T-cell (primary cell): Measurements from ENCODE around the gene INTS1. TPM values are rescaled to one million over a fixed set of nuclear protein-coding genes. Genes with fewer than 3 reads are reported as not detected.

Source experiments
- ATAC-seq, 4 experiments: fragments of 200-7000 bp in 3 of 4; fragments of 150-1000 bp in 1 of 4; cut with Tn5 transposase; replicated peaks in 1 of 4; 1 replicate in 3 of 4; 2 replicates in 1 of 4; pipeline ENCODE4 v1.10.0; 2021; ENCODE audit warnings: moderate library complexity in 3 of 4, mild to moderate bottlenecking in 2 of 4, moderate number of reproducible peaks in 1 of 4
- CTCF ChIA-PET, 2 donors: fragments of 300-600 bp; sonication (Branson Sonifier 250); formaldehyde crosslinking; loops; one replicate each; lab custom pipeline; 2022; ENCODE audit warnings: antibody characterized with exemption in 2 of 2; lab: Charles Lee
- POLR2A ChIA-PET, 2 donors: fragments of 300-600 bp; sonication (Branson Sonifier 250); formaldehyde crosslinking; loops; one replicate each; lab custom pipeline; 2022; ENCODE audit warnings: antibody characterized with exemption in 2 of 2; lab: Charles Lee
- DNase-seq, 35 experiments: peaks; one replicate each; pipeline versions ENCODE4 v3.0.0 to v3.0.0-alpha.2; 2013 to 2023
- H3K27ac ChIP-seq: one replicate; pipeline ENCODE4 v1.5.1; 2013; ENCODE audit warnings: low read length
- H3K27me3 ChIP-seq, 2 experiments: replicated peaks in 1 of 2; 1 replicate in 1 of 2; 2 replicates in 1 of 2; pipeline versions ENCODE4 v1.6.1 to v1.7.0; 2013; ENCODE audit warnings: low read length in 1 of 2, mixed read lengths in 1 of 2; ENCODE audit not compliant: control insufficient read depth in 2 of 2, insufficient read depth in 2 of 2; ENCODE audit errors: extremely low read depth in 1 of 2
- H3K36me3 ChIP-seq, 2 donors: 1 replicate in 1 of 2; 2 replicates in 1 of 2; pipeline versions ENCODE4 v1.6.1 to v1.7.0; 2013; ENCODE audit warnings: low read length in 1 of 2; ENCODE audit not compliant: control insufficient read depth in 2 of 2, insufficient read depth in 1 of 2; ENCODE audit errors: extremely low read depth in 1 of 2
- H3K4me1 ChIP-seq, 2 experiments: 1 replicate in 1 of 2; 2 replicates in 1 of 2; pipeline versions ENCODE4 v1.6.1 to v1.7.0; 2013; ENCODE audit warnings: low read length in 2 of 2, mixed read lengths in 1 of 2; ENCODE audit not compliant: insufficient read depth in 2 of 2, control insufficient read depth in 1 of 2; ENCODE audit errors: extremely low read depth in 1 of 2
- H3K4me3 ChIP-seq, 2 donors: 1 replicate in 1 of 2; 2 replicates in 1 of 2; pipeline versions ENCODE4 v1.5.1 to v1.7.0; 2013; ENCODE audit warnings: mild to moderate bottlenecking in 2 of 2, low read length in 1 of 2, moderate library complexity in 1 of 2; ENCODE audit not compliant: control insufficient read depth in 1 of 2; ENCODE audit errors: extremely low read depth in 1 of 2
- H3K9me3 ChIP-seq: 2 replicates; pipeline ENCODE4 v1.7.0; 2013
- H3K27ac Mint-ChIP-seq, 2 donors: one replicate each; pipeline ENCODE4 v1.8.0; 2020 to 2021; ENCODE audit warnings: mild to moderate bottlenecking in 2 of 2, mixed read lengths in 2 of 2
- H3K27me3 Mint-ChIP-seq, 2 donors: one replicate each; pipeline ENCODE4 v1.8.0; 2021 to 2022; ENCODE audit warnings: mixed read lengths in 2 of 2
- H3K36me3 Mint-ChIP-seq: one replicate; pipeline ENCODE4 v1.8.0; 2021; ENCODE audit warnings: mixed read lengths
- H3K4me1 Mint-ChIP-seq, 3 donors: one replicate each; pipeline ENCODE4 v1.8.0; 2020 to 2022; ENCODE audit warnings: mixed read lengths in 3 of 3, mild to moderate bottlenecking in 1 of 3
- H3K4me3 Mint-ChIP-seq, 3 donors: one replicate each; pipeline ENCODE4 v1.8.0; 2020 to 2022; ENCODE audit warnings: mild to moderate bottlenecking in 3 of 3, mixed read lengths in 3 of 3, moderate library complexity in 3 of 3
- H3K9me3 Mint-ChIP-seq, 3 donors: one replicate each; pipeline ENCODE4 v1.8.0; 2020 to 2022; ENCODE audit warnings: mixed read lengths in 3 of 3
- WGBS: methylation state at CpG from one replicate; pipeline ENCODE4 v1.1.5; 2013; ENCODE audit warnings: missing lambda C conversion rate; ENCODE audit not compliant: insufficient coverage; 5-methylcytosine and 5-hydroxymethylcytosine counted together
- total RNA-seq, 35 experiments: library from RNA in 6 of 35; stranded (reverse) in 6 of 35; fragments of 120-200 nt in 1 of 35; gene quantifications; one replicate each; pipeline versions ENCODE4 v1.2.1 to v1.2.4 and lab custom pipeline; 2013 to 2026

The INTS1 gene
- total RNA-seq, 5 donors from 2014 or later (not counting 1 experiment from before 2014, with no cell fraction given) = 102 to 147 (median 131) TPM

DNA sequence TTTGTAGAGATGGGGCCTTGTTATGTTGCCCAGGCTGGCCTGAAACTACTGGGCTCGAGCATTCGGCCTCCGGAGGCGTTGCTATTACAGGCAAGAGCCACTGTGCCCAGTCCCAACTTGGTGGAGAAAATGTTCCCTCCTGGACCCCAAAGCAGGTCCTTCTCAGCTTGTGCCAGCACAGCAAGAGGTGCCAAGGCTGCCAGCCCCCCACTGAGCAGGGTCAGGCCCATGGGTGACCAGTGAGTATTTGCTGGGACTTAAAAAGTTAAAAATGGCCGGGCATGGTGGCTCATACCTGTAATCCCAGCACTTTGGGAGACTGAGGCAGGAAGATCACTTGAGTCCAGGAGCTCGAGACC, 30.9 kb upstream of the INTS1 start:
- DNase-seq (no peak), ATAC-seq (no peak)
- WGBS = 89% methylated on average over 3 of the region's 6 CpGs
- no peaks in the 10 kb centered on the region for H3K9me3 Mint-ChIP-seq
- H3K4me3 Mint-ChIP-seq = no peak overlapping the region
- peaks cover 6% of the 10 kb centered on the region for H3K36me3 Mint-ChIP-seq
- Histone ChIP-seq H3K27ac (no peak overlapping the region), H3K27me3 (no peaks in the 10 kb centered on the region), H3K4me1 (peaks cover 11 to 52% of the 10 kb centered on the region in 2 experiments), H3K9me3 (no peaks in the 10 kb centered on the region), H3K4me3 (no peak overlapping the region), H3K36me3 (peaks cover 7 to 24% of the 10 kb centered on the region in 2 donors)
- ChIA-PET CTCF (no interaction called here), POLR2A (interaction anchor here in 1 of 2 donors (0.6 kb wide), 1 partner anchor 9 kb away, joined by 7 read pairs; no protein-coding TSS in a partner anchor)
- H3K27me3 Mint-ChIP-seq = no peaks in the 10 kb centered on the region
- H3K4me1 Mint-ChIP-seq = peaks cover 26 to 39% (median 37%) of the 10 kb centered on the region in 3 donors
- H3K27ac Mint-ChIP-seq = no peak overlapping the region

DNA sequence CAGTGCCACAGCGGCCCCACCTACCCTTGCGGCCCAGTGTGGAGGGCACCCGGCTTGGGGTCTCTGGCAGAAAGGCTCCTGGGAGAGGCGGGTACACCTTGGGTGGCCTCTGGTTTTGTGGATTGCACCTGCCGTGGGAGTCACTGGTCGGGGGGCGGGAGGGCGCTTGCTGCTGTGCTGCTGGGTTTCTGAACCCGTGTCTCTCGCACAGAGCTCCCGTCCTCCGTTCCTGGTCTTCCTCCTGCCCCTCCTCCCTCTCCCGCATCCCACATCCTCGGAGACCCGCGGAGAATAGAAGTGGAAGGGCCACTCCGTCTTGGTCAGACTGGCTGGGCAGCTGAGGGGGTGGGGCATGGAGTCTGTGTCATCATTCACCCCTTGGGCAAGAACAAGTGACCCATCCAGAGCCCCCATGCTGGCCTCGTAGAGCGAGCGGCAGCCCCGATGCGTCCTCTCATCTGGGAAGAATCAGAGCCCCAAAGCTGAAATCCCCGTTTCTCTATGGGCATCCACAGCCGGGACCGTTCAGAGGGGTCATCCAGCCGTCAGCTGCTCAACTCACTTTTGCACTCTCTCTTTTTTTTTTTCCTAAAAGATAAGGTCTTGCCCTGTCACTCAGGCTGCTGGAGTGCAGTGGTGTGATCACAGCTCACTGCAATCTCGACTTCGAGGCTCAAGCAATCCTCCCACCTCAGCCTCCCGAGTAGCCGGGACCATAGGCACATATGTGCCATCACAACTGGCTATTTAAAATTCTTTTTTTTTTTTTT, 30.3 kb upstream of the INTS1 start:
- H3K27me3 ChIP-seq = peaks cover 0 to 1% of the 10 kb centered on the region in 2 experiments
- 88% methylated on average over 19 of the region's 30 CpGs for WGBS
- H3K36me3 Mint-ChIP-seq = peaks cover 6% of the 10 kb centered on the region
- no peak overlapping the region for H3K4me3 ChIP-seq
- ATAC-seq (no peak), DNase-seq (no peak)
- H3K36me3 ChIP-seq = peaks cover 7 to 19% of the 10 kb centered on the region in 2 donors
- H3K27ac Mint-ChIP-seq = peak overlapping the region; percentile 23 to 89
- H3K27me3 Mint-ChIP-seq = no peaks in the 10 kb centered on the region
- no peaks in the 10 kb centered on the region for H3K9me3 Mint-ChIP-seq
- H3K4me3 Mint-ChIP-seq = no peak overlapping the region
- peaks cover 26 to 40% (median 37%) of the 10 kb centered on the region in 3 donors for H3K4me1 Mint-ChIP-seq
- no peak overlapping the region for H3K27ac ChIP-seq
- ChIA-PET CTCF (no interaction called here), POLR2A (interaction anchor here in 1 of 2 donors (0.6 kb wide), 1 partner anchor 9 kb away, joined by 7 read pairs; no protein-coding TSS in a partner anchor)
- no peaks in the 10 kb centered on the region for H3K9me3 ChIP-seq
- peaks cover 11 to 58% of the 10 kb centered on the region in 2 experiments for H3K4me1 ChIP-seq

DNA sequence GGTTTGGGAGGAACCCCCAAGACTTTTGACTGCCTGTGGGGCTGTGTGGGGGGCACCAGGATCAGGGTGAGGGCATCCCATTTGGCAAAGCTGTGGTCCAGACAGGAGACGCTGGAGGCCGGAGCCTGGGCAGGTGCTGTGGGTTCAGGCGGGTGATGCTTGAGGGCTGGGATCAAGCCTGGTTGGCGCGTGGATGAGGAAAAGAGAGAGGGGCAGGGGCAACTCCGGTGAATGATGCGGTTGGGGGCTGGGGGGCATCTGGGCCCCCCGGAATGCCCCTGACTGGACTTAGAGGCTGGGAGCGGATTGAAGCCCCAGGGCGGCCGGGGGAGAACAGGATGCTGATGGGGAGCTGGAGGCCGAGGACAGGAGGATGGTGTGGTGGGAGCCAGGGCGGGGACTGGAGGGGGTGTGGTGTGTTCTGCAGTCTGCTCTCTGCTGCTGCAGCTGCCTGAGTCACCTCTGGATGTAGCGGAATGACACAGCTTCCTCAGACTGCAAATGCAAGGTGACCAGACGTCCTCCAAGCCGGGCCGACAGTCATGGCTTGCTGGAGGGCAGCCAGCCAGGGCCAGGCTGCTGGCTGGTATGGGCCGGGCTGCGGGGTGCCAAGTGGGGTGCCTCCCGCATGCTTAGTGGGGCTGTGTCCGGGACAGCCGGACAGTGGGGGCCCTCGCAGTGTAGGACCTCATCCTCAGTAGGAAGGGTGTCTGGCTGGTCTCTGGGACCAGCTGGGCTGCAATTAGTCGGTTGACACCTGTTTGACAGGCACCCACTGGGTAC, 29.5 kb upstream of the INTS1 start:
- ATAC-seq (no peak), DNase-seq (peak in 1 of 35 experiments; percentile 26)
- CTCF ChIA-PET = no interaction called here
- peak overlapping the region; percentile 84 to 91 (median 90) for H3K4me3 Mint-ChIP-seq
- H3K4me1 Mint-ChIP-seq = peaks cover 26 to 40% (median 37%) of the 10 kb centered on the region in 3 donors
- Histone ChIP-seq H3K27ac (peak overlapping the region; percentile 90), H3K4me1 (peaks cover 11 to 58% of the 10 kb centered on the region in 2 experiments), H3K36me3 (peaks cover 6 to 12% of the 10 kb centered on the region in 2 donors), H3K4me3 (peak overlapping the region; percentile 70 to 84), H3K9me3 (no peaks in the 10 kb centered on the region), H3K27me3 (peaks cover 0 to 3% of the 10 kb centered on the region in 2 experiments)
- peaks cover 6% of the 10 kb centered on the region for H3K36me3 Mint-ChIP-seq
- WGBS = 73% methylated on average over 23 of the region's 24 CpGs
- H3K27me3 Mint-ChIP-seq = no peaks in the 10 kb centered on the region
- POLR2A ChIA-PET = no interaction called here
- no peaks in the 10 kb centered on the region for H3K9me3 Mint-ChIP-seq
- H3K27ac Mint-ChIP-seq = peak overlapping the region; percentile 89 to 95

- H3K36me3 Mint-ChIP-seq = peaks cover 6% of the 10 kb centered on the region
- 39% methylated on average over 5 of the region's 9 CpGs for WGBS
- DNase-seq (no peak), ATAC-seq (no peak)
- peaks cover 26 to 40% (median 37%) of the 10 kb centered on the region in 3 donors for H3K4me1 Mint-ChIP-seq
- H3K9me3 Mint-ChIP-seq = no peaks in the 10 kb centered on the region
- Histone ChIP-seq H3K27me3 (peaks cover 0 to 5% of the 10 kb centered on the region in 2 experiments), H3K36me3 (peaks cover 3 to 10% of the 10 kb centered on the region in 2 donors), H3K9me3 (no peaks in the 10 kb centered on the region), H3K27ac (peak overlapping the region; percentile 90), H3K4me3 (peak overlapping the region; percentile 70 to 84), H3K4me1 (peaks cover 11 to 58% of the 10 kb centered on the region in 2 experiments)
- peak overlapping the region; percentile 84 to 91 (median 90) for H3K4me3 Mint-ChIP-seq
- POLR2A ChIA-PET = no interaction called here
- CTCF ChIA-PET = no interaction called here
- H3K27me3 Mint-ChIP-seq = no peaks in the 10 kb centered on the region
- peak overlapping the region; percentile 89 to 95 for H3K27ac Mint-ChIP-seq
Observed at GRCh38 chr7:1533255-1533546, 29.0 kb upstream of the INTS1 start.

DNA sequence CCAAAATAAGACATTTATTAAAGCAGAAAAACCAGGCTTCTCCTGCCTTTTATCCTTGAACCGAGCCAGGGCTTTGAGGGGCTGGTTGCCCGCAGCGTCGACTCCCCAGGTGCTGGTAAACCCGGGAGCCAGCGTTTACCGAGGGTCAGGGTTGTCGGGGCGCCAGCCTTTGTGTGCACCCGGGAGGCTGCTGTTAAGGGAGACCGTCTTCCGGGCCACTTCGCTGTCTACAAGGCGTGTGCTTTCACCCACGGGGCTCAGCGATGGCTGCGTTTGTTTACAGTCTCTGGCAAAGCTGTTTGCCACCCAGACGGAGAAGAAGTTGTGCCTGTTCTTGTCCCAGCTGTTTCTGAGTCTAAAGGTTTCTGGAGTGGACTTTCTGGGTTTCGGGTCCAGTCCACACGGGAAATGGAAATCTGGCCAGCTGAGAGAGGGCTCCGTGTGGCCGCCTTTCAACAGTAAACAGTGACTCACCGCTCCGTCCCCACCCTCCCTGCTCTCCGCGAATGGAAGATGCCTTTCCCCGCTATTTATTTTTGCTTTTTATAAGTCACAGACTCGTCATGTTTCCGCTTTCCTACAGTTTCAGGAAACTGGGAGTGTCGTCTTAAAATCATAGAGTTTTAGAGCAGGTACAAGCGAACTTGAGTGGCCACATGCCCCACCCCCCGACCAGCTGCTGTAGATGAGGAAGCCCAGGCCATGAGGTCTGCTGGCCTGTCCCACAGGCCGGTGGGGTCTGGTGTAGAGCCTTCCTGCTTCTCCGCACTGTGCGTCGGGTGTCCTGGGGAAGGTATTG, 28.5 kb upstream of the INTS1 start:
- Histone ChIP-seq H3K9me3 (no peaks in the 10 kb centered on the region), H3K27me3 (peaks cover 0 to 8% of the 10 kb centered on the region in 2 experiments), H3K4me1 (peaks cover 11 to 56% of the 10 kb centered on the region in 2 experiments), H3K36me3 (peaks cover 3 to 7% of the 10 kb centered on the region in 2 donors), H3K4me3 (peak overlapping the region; percentile 70 to 84), H3K27ac (peak overlapping the region; percentile 90)
- H3K27me3 Mint-ChIP-seq = no peaks in the 10 kb centered on the region
- ChIA-PET CTCF (interaction anchor here in 1 of 2 donors (0.7 kb wide), 1 partner anchor 37 kb away, joined by 4 read pairs; the partner anchor contains the start of gene PSMG3), POLR2A (no interaction called here)
- peak; percentile 52 to 58 (median 54) for ATAC-seq
- peak overlapping the region; percentile 89 to 95 for H3K27ac Mint-ChIP-seq
- peaks cover 3% of the 10 kb centered on the region for H3K36me3 Mint-ChIP-seq
- 1% methylated on average over 31 of the region's 36 CpGs for WGBS
- DNase-seq = peak in 34 of 35 experiments; percentile 22 to 71 (median 52)
- H3K9me3 Mint-ChIP-seq = no peaks in the 10 kb centered on the region
- peaks cover 26 to 38% (median 34%) of the 10 kb centered on the region in 3 donors for H3K4me1 Mint-ChIP-seq
- peak overlapping the region; percentile 84 to 91 (median 90) for H3K4me3 Mint-ChIP-seq
